Astrocyte (in vitro differentiated cells and primary cell): ENCODE data around the gene LSP1. TPM values are rescaled to one million over a fixed set of nuclear protein-coding genes. Genes with fewer than 3 reads are reported as not detected.

Experiments used
- DNase-seq: peaks from one replicate; pipeline ENCODE4 v3.0.0-alpha.2; 2010; ENCODE audit warnings: low read depth
- FAIRE-seq: peaks from 2 replicates; lab custom pipeline; 2011; peaks lifted over from hg19 to GRCh38; lab: Jason Lieb, UNC
- H2AFZ ChIP-seq: 2 replicates; pipeline ENCODE4 v1.6.0; 2012; ENCODE audit warnings: low read depth, low read length, inconsistent platforms
- H3K27ac ChIP-seq: 2 replicates; pipeline ENCODE4 v1.5.1; 2011; ENCODE audit warnings: low read depth, low read length, inconsistent platforms
- H3K27me3 ChIP-seq: 2 replicates; pipeline ENCODE4 v1.6.0; 2011; ENCODE audit warnings: low read length, inconsistent platforms; ENCODE audit not compliant: insufficient read depth
- H3K36me3 ChIP-seq: 2 replicates; pipeline ENCODE4 v1.5.1; 2011; ENCODE audit warnings: low read length, inconsistent platforms; ENCODE audit not compliant: insufficient read depth
- H3K4me1 ChIP-seq: 2 replicates; pipeline ENCODE4 v1.5.1; 2011; ENCODE audit warnings: low read length, inconsistent platforms; ENCODE audit not compliant: insufficient read depth
- H3K4me2 ChIP-seq: 2 replicates; pipeline ENCODE4 v1.6.0; 2012; ENCODE audit warnings: low read length, inconsistent platforms
- H3K4me3 ChIP-seq: 2 replicates; pipeline ENCODE4 v1.5.1; 2011; ENCODE audit warnings: low read depth, mild to moderate bottlenecking, low read length, inconsistent platforms; ENCODE audit not compliant: insufficient read depth
- H3K79me2 ChIP-seq: 2 replicates; pipeline ENCODE4 v1.6.0; 2012; ENCODE audit warnings: mild to moderate bottlenecking, low read length, inconsistent platforms; ENCODE audit not compliant: insufficient read depth
- H3K9ac ChIP-seq: 2 replicates; pipeline ENCODE4 v1.6.0; 2012; ENCODE audit warnings: mild to moderate bottlenecking, low read length, inconsistent platforms
- H3K9me3 ChIP-seq: 2 replicates; pipeline ENCODE4 v1.5.1; 2012; ENCODE audit warnings: low read depth, mild to moderate bottlenecking, low read length, inconsistent platforms; ENCODE audit not compliant: insufficient read depth
- H4K20me1 ChIP-seq: 2 replicates; pipeline ENCODE4 v1.6.0; 2012; ENCODE audit warnings: low read length, inconsistent platforms; ENCODE audit not compliant: insufficient read depth
- H3K27ac Mint-ChIP-seq: one replicate; pipeline ENCODE4 v1.8.0; 2021; ENCODE audit warnings: mild to moderate bottlenecking, mixed read lengths; ENCODE audit not compliant: unreplicated experiment
- H3K27me3 Mint-ChIP-seq: one replicate; pipeline ENCODE4 v1.8.0; 2021; ENCODE audit warnings: low read depth, mixed read lengths; ENCODE audit not compliant: unreplicated experiment
- H3K36me3 Mint-ChIP-seq: one replicate; pipeline ENCODE4 v1.8.0; 2021; ENCODE audit warnings: low read depth, mixed read lengths; ENCODE audit not compliant: unreplicated experiment
- H3K4me1 Mint-ChIP-seq: one replicate; pipeline ENCODE4 v1.8.0; 2021; ENCODE audit warnings: low read depth, mixed read lengths; ENCODE audit not compliant: unreplicated experiment
- H3K4me3 Mint-ChIP-seq: one replicate; pipeline ENCODE4 v1.8.0; 2021; ENCODE audit warnings: mild to moderate bottlenecking, moderate library complexity, mixed read lengths; ENCODE audit not compliant: unreplicated experiment
- H3K9me3 Mint-ChIP-seq: one replicate; pipeline ENCODE4 v1.8.0; 2021; ENCODE audit warnings: mild to moderate bottlenecking, mixed read lengths; ENCODE audit not compliant: unreplicated experiment
- CTCF ChIP-seq: IDR thresholded peaks from 2 replicates; pipeline ENCODE4 v1.5.1; 2011; ENCODE audit warnings: low read depth, mild to moderate bottlenecking, inconsistent platforms, low read length, moderate library complexity; ENCODE audit not compliant: insufficient read depth
- EZH2 ChIP-seq: IDR thresholded peaks from 2 replicates; pipeline ENCODE4 v1.6.1; 2012; ENCODE audit warnings: mild to moderate bottlenecking, low read length, inconsistent platforms; ENCODE audit not compliant: insufficient read depth
- total RNA-seq: library from RNA; stranded (reverse); gene quantifications from 2 replicates; pipeline ENCODE4 v1.2.1, GENCODE V29; 2021

The LSP1 gene
- total RNA-seq, 1 donor from 2014 or later: 1.3 TPM

DNA sequence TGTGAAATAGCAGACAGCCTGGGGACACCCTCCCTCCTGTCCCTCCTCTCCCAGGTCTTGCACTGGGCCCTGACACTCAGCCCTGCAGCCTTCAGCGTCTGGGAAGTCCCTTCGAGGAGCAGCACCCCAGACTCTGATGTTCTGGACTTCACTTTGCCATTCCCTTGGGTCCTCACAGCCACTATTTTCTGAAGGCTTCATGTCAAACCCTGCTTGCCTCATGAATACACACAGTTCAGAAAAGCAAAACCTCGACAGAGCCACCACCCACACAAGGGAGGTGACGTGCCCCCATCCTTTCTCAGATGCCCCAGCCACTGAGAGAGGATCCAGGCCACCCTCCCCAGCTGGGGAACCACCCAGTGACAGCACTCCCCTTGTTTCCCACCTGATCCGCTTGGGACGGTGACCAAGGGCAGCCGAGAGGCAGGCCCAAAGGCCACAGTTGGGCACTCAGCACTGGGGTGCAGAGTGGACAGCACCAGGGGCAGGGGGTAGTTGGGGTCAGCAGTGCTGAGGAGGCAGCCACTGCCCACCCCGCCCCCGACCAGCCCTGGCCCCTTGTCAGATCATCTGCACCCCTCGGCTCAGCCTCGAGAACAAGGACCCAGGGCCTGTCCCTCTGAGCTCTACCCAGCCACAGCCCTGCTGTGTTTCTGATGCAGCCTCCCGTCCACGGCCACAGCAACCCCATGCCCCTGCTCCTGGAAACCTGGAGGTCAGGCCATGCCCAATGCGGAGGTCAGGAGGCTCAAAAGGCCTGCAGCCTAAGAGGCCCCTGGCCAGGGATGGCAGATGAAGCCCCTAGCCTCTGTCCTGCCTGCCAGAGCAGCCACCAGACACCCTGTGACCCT lies 63.5 kb downstream of the LSP1 start:
- Histone ChIP-seq H4K20me1 (no peaks in the 10 kb centered on the region), H3K4me1 (no peaks in the 10 kb centered on the region), H3K9me3 (no peaks in the 10 kb centered on the region), H3K4me2 (no peak overlapping the region), H3K27me3 (peaks cover under 1% of the 10 kb centered on the region), H3K4me3 (no peak overlapping the region), H2AFZ (no peak overlapping the region), H3K9ac (no peak overlapping the region), H3K79me2 (no peaks in the 10 kb centered on the region), H3K36me3 (no peaks in the 10 kb centered on the region), H3K27ac (no peak overlapping the region)
- Mint-ChIP-seq H3K9me3 (no peaks in the 10 kb centered on the region), H3K4me1 (no peaks in the 10 kb centered on the region), H3K27me3 (peaks cover 10% of the 10 kb centered on the region), H3K36me3 (no peaks in the 10 kb centered on the region), H3K27ac (no peak overlapping the region), H3K4me3 (no peak overlapping the region)
- no peak for TF ChIP-seq CTCF
- TF ChIP-seq EZH2: no peak
- no peak for DNase-seq
- FAIRE-seq: no peak

- peaks cover 10% of the 10 kb centered on the region for H3K27me3 Mint-ChIP-seq
- Histone ChIP-seq H3K4me2 (no peak overlapping the region), H3K79me2 (no peaks in the 10 kb centered on the region), H3K9me3 (no peaks in the 10 kb centered on the region), H3K27ac (no peak overlapping the region), H4K20me1 (no peaks in the 10 kb centered on the region), H3K9ac (no peak overlapping the region), H3K4me3 (no peak overlapping the region), H3K36me3 (no peaks in the 10 kb centered on the region), H3K4me1 (no peaks in the 10 kb centered on the region), H2AFZ (no peak overlapping the region), H3K27me3 (peaks cover 2% of the 10 kb centered on the region)
- no peak for FAIRE-seq
- no peak overlapping the region for H3K27ac Mint-ChIP-seq
- H3K4me1 Mint-ChIP-seq: peaks cover 2% of the 10 kb centered on the region
- DNase-seq: no peak
- no peak for TF ChIP-seq CTCF
- TF ChIP-seq EZH2: no peak
- H3K4me3 Mint-ChIP-seq: no peak overlapping the region
- no peaks in the 10 kb centered on the region for H3K9me3 Mint-ChIP-seq
- no peaks in the 10 kb centered on the region for H3K36me3 Mint-ChIP-seq
Measured at GRCh38 chr11:1916986-1917522, 64.2 kb downstream of the LSP1 start.
